HG02840 (cell line): ENCODE results near the gene KIF25.
"Not testable (repeated sequence)": the region's sequence is repeated elsewhere in the genome, so short reads cannot be mapped to it uniquely, and the experiment has no call there.

Experiments
- ATAC-seq: cut with Tn5 transposase; IDR thresholded peaks from one replicate; pipeline ENCODE4 v1.9.1; 2021; ENCODE audit warnings: mild to moderate bottlenecking, moderate library complexity, moderate number of reproducible peaks; ENCODE audit not compliant: unreplicated experiment, low FRiP score

Gene KIF25

DNA sequence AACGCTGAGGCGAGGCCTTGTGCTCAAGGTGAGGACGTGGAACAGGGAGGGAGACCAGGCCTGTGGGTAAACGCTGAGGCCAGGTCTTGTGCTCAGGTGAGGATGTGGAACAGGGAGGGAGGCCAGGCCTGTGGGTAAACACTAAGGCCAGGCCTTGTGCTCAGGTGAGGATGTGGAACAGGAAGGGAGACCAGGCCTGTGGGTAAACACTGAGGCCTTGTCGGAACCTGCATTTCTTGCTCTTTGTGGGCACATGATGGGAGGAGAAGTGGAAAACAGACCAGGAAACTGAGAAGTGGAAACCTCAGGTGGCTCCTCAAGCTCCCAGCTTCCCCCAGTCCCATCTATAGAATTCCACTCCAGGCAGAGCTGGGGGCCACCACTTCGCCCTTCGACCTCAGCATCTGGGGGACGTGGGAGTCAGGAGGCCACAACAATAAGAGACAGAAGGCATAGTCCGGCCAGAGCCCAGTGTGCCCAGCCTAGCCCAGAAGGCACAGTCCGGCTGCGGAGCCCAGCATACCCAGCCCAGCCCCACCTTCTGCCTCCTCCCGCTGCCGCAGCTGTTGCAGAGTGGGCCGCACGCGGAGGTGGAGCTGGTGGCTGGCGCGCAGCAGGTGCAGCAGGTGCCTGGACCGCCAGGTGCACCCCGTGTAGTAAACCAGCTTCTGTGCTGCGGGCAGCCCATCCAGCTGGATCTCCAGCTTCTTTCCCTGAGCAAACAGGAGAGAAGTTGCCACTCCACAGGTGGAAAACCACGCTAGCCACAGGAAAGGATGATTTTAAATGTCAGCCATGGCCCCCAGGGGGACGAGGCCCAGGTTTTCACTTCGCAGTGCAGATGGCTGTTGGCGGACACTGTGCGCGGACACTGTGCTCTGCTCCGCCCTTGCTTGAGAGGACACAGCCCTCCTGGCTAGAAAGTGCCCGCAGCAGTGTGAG lies 64.1 kb downstream of the KIF25 start:
- ATAC-seq, result no peak

DNA sequence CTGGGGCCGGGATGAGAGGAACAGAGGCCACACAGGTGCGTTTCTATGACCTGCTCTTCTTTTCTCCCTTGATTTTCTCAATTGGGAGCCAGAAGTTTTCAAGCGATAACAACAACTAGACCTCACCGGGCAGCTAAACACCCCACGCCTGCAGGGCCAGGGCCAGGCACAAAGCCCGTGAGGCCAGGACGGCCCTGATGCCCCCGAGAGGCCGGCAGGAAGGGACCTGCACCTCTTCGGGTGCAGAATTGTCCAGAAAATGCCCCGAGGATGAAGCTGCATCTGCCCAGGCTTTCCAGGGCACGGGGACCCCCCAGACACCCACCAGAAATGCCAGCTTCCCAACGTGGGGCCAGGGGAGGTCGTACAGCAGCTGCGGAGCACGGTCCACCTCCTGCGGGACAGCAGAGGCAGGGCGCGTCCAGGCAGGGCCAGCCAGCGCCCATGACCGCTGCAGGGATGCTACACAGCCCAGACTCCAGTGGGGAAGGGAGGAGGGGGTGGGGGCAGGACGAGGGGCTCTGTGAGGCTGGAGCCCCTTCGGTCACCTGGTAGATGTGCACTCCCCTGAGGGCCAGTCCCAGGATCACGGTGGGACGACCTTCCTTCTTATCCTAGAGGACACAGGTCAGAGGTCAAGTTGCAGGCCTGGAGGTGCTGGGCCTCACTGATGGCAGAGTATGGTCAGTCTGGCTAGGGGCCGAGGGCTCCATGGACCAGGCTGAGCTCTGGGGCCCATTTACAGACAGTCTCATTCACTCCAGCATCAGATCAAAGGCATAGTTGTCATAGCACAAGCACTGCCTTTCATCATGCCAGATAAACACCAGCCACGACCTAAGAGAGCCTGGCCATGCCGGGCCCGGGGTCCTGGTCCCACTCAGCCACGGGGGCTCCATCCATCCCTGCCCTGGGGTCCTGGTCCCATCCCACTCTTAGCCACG lies 65.1 kb downstream of the KIF25 start:
- no peak for ATAC-seq

DNA sequence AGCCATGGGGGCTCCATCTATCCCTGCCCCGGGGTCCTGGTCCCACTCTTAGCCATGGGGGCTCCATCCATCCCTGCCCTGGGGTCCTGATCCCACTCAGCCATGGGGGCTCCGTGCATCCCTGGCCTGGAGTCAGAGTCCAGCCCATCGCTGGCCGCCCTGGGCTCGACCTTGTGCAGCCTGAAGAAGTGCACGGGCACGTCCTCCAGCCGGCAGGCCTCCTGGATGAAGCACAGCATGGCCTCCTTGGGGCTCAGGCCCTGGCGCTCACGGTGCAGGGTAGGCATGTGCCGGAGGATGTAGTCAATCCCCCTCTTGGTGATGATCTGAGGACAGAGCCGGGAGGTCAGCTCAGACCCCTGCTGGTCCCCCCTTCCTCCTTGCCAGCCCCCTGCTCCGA lies 66.0 kb downstream of the KIF25 start:
- ATAC-seq, result no peak

DNA sequence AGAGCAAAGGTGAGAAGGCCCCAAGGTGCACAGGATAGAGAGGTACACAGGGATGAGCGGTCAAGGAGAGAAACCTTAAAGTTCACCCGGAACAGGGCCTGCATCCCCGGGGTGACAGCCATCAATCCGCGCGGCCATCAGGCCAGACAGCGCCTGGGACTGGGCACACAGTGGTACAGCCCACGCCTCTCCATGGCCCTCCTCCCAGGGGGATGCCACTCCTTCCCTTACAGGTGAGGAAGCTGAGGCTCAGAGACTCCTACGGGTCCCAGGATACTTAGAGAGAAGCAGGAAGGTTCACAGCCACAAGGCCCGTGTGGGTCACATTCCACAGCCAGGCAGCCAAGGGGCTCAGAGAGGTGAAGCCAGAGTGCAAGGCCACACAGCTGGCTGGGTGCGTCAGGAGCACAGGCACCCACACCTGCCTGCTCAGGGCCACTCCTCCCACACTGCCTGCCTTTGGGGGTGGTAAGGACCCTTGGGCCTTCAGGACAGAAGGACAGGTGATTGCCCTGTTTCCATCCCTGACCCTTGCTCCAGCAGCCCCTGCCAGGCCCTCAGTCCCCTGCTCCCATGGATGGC lies 66.8 kb downstream of the KIF25 start:
- no peak for ATAC-seq

DNA sequence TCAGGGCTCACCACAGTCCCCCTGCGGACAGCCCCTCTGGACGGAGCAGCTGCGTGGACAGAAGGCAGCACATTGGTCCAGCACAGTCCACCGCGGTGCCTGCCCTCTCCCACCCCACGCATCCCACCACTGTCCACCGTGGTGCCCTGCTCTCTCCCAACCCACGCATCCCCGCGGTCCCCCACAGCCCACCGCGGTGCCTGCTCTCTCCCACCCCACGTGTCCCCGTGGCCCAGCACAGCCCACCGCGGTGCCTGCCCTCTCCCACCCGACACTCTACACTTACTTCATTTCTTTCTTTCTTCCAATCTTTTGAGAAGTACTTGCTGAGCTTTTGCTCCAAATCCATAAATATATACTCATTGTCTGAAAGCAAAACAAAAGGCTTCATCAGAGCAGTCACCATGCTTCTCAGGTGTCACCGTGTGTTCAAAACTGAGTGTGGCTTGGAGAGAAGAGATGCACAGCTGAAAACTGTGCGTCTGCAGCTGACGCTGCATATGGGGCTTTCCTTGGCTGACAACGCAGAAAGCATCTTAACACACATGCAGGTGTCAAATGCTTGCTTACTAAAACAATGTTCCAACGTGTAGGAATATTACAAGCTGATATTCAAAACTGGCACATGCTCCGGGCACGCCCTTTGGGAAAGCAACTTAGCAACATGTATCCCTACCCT lies 69.7 kb downstream of the KIF25 start:
- no peak for ATAC-seq

DNA sequence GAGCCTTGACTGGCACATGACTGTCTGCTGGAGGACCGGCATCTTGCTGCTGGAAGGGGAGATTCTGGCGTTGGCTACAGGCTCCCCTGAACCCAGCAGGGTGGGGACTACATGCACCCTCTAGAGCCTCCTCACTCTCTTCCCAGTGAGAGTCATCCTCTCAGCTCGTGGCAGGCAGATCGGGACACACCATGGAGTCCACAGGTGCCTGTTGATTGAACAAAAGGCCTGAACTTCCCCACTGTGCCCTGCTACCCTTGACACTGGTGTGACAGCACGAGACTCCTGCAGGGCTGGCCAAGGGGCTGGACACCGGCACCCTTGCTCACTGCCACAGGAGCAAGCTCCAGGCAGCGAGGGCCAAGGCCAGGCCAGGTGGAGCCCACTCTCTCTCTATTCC lies 73.3 kb downstream of the KIF25 start:
- ATAC-seq, result no peak

DNA sequence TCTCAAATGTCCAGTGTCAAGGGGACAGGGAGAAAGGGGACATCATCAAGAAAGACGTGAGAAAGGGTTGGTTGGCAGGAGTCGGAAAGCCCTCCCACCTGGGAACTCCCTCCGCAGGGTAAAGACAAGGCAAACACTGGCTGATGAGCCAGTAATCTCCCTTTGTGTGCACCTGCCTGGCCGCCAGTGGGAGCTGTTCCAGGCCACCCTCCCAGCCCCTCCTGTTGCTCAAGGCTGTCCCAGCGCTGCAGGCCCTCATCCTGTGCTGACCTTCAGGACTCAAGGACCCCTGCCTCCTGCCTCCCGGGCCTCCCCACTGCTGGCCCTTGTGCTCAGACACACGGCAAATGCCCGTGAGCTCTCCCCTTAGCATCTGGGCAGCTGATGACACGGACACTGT lies 74.1 kb downstream of the KIF25 start:
- no peak for ATAC-seq

DNA sequence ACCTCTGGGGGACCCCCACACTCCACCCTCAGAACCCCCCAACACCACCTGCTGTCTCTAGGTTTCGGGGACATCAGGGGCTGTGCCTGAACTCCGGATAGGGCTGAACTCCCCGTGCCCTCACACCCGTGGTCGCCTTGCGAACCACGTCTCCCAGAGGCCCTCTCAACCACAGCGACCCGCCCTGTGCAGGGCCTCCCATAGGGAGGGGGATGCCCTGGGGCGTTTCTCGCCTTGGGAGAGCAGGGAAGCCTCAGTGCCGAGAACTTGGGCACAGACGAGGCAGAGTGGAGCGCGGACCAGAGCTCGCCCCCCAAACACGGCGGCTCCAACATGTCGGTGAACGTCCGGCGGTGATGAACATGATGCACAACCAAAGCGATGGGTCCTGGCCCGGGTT lies 74.8 kb downstream of the KIF25 start:
- ATAC-seq, result no peak

DNA sequence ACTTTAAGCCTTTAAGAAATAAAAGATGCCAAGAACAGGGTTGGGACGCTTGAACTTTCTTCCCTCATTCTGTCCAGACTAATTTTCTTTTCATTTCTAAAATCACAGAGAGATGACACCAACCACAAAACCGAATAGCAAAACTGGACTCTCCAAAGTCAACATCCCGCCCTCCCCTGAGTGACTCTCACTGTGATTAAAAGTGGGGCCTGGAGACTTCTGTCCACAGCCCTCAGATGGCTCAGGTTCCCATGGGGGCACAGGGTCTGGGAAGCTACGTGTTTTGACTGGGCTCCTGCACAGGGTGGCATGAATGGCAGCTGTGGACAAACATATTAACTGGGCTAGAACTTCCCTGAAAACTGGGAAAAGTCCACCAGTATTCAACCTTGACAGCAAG lies 75.3 kb downstream of the KIF25 start:
- no peak for ATAC-seq

DNA sequence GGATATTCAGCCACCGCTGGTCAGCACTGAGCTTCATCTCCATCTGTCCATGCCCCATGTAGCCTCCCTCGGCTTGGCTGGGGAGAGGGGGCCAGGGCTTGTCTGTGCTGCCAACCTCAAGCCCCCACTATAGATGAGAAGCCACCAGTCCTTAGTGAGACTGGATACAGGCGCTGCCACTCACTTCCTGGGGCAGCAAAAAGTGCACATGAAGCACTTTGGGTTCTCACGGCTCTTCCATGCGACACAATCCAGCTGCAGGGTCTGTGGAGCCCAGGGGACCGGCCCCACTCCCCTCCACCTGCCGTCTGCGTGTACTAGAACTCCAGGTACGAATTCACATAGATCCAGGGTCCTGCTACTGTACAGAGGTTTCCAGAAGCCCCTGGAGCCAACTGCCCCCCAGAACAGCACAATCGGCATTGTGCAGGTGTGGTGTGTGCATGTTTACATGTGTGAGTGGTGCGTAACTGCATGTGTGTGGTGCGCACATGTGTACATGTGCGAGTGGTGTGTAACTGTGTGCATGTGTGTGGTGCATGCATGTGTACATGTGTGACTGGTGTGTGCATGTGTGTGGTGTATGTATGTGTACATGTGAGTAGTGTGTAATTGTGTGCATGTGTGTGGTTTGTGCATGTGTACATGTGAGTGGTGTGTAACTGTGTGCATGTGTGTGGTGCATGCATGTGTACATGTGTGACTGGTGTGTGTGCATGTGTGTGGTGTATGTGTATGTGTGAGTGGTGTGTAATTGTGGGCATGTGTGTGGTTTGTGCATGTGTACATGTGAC lies 76.7 kb downstream of the KIF25 start:
- ATAC-seq, result no peak

DNA sequence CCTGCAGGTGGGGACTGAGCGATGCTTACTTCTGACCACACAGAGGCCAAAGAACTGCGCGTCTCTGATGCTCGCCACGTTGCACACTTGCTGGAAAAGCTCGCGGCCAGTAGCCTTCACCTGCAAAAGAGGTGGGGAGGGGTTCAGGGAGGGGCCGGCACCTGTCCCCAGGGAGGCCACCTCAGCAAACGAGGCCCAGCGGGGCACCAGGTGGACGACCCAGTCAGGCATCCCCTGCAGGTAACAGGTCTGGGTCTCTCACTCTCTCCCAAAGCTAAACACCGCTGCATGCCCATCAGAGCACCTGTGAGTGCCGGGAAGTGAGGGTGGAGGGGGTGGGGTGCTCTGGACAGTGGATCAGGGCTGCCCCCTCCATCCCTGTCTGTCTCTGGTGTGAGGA lies 77.7 kb downstream of the KIF25 start:
- ATAC-seq, result no peak

DNA sequence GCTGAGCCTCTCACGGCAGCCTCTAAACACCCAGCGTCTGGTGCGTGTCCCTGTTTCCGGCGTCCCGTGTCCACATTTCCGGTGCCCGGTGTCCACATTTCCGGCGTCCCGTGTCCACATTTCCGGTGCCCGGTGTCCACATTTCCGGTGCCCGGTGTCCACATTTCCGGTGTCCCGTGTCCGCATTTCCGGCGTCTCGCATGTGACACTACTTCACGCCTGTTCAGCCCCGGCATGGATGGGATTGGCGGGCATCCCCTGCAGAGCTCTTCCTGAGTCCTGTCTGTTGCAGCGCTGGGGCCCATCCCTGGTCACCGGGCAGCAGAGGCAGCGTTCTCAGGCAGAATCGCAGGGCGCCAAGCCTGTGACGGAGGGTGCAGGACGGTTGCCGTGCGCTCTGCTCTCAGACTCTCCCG lies 78.3 kb downstream of the KIF25 start:
- ATAC-seq, result no peak

DNA sequence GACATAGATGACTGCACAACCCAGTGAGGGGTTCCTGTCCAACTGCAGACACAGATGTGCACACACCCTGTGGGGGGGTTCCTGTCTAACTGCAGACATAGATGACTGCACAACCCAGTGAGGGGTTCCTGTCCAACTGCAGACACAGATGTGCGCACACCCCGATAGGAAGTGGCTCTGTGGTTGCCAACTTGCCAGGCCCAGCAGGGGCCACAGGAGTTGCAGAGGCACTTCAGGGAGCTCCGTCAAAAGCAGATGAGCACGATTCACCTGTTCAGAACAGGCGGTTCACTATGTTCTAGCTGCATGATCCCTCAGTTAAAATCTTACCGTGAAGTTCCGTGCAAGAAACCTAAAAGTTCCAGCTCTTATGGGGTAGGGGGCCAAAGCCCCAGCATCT lies 79.9 kb downstream of the KIF25 start:
- ATAC-seq, result not testable (repeated sequence)

DNA sequence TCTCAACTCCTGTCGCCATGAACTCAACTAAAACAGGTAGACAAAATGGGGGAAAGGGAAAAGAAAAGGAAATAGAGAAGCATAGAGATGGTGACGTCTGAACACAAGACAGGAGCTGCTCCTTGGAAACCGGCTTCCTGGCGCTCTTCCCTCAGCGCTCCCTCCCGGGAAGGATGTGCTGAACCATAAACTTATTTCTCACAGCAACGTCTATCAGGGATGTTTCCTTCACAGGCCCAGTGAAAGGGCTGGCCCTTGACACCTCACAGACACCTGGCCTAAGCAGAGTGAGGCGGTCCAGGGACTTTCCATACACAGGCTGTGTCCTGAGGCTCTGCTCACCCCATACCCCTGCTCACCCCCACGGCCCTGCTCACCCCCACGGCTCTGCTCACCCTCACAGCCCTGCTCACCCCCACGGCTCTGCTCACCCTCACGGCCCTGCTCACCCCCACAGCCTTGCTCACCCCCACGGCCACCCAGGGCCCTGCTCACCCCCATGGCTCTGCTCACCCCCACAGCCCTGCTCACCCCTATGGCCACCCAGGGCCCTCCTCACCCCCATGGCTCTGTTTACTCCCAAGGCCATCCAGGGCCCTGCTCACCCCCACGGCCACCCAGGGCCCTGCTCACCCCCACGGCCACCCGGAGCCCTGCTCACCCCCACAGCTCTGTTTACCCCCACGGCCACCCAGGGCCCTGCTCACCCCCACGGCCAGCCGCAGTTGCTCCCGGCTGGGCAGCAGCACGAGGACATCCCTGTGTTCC lies 80.9 kb downstream of the KIF25 start:
- ATAC-seq, result no peak

DNA sequence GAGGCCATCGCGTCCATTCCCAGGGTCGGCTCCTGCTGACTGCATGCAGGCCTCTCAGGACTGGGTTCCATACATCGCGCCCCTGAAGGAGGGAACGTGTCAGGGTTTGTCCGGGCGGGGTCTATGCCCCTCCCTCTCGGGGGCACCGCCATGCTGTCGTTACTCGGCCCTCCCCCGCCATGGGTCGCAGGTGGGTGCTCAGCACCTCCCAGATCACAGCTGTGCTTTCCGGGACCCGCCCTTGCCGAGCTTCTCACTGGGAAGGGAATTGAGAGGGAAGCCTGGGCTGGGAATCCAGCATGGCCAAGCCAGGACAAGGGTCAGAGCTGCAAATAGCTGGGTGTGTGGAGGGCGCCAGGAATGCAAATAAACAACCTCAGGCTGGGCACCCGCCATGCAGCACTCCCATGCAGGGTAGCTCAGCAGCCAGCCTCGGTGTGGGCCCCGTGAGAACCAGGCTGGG lies 81.5 kb downstream of the KIF25 start, which contains the start of gene FRMD1:
FRMD1 (minus strand) TSS at position 270 of the 463 bp plus-strand sequence; CDS start at position 152, 118 bp downstream.
- no peak for ATAC-seq

DNA sequence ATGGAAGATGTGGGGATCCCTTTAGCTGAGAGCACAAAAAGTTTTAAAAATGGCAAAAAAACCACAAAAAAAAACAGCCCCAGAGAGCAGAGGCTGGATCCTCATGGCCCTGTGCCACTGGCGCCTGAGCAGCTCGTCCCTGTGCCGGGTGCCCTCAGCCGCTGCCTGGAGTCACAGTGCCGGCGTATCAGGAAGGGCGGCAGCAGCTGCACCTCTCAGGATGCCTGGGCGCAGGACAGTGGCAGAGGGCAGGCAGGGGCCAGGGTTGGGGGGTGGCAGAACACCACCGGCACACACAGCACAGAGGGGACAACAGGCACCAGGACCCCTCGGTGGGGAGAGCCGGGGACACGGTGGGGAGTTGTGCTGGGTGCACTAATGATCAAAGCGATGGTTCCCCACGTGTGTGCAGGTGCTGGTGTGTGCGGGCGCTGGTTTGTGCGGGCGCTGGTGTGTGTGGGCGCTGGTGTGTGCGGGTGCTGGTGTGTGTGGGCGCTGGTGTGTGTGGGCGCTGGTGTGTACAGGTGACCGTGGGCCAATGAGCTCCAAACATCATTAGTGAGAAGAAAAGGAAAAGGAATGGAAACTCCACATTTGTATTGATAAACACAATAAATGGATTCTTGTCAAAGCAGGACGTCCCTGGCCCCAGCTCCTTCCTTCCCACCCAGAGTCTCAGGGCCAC lies 83.1 kb downstream of the KIF25 start:
- ATAC-seq, result no peak

DNA sequence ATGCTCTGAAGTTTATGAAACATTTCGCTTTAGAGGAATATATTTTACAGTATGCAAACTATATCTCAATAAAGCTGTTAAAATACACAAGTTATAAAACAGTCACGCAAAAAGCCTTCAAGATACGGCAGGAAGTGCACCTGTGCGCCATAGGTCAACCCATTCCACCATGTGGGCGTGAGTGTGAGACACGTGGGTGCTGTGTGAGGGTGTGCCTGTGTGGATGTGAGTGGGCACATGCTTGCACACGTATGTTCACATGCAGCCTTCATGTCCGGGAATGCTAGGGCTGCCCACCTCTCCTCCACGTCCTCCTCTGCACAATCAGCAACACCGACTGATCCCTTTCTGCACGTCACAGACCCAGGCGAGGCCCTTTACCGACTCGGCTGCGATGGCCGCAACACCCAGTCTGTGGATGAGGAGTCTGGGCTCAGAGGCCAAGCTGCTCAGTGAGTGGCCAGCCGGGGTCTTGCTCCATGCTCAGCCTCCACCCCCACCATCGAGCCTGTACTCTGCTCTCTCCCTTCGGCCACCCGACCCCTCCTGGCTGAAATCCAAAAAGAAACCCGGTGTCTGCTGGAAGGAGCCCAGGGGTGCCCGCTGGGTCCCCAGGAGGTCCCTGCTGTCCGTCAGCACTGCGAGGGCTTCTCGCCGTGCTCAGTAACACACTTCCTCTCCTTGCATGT lies 84.5 kb downstream of the KIF25 start:
- ATAC-seq, result no peak
